ENCODE data around the gene KCNJ10.

Gene KCNJ10

GRCh38 chr1:159949981-159950381 lies 120.0 kb downstream of the KCNJ10 start (continued):
- no peak for TF ChIP-seq RBAK (tag by site-specific recombination; IDR thresholded peaks at IDR 0.05)

GRCh38 chr1:159949123-159949522 lies 120.8 kb downstream of the KCNJ10 start:
- Histone ChIP-seq H3K27ac (ENCODE audit: extremely low read depth, low read depth, low read length) (no peak overlapping the region), H3K4me3 (ENCODE audit: low read depth, low read length) (no peak overlapping the region), H3K9me3 (ENCODE audit: control insufficient read depth, insufficient read depth, low read depth, low read length) (no peaks in the 10 kb centered on the region), H3K4me1 (ENCODE audit: control insufficient read depth, insufficient read depth, low read length) (no peaks in the 10 kb centered on the region), H3K36me3 (ENCODE audit: control insufficient read depth in 2 of 2, insufficient read depth in 1 of 2, low read length in 2 of 2) (no peaks in the 10 kb centered on the region)
- TF ChIP-seq ZNF169 (tag by site-specific recombination; IDR thresholded peaks at IDR 0.05) (no peak), ZNF335 (tag by site-specific recombination; conservative IDR thresholded peaks at IDR 0.05) (no peak), ZSCAN30 (tag by site-specific recombination; IDR thresholded peaks at IDR 0.05) (no peak)
- ChIA-PET POLR2A (no interaction called here), CTCF (interaction anchor here (10.8 kb wide), 1 partner anchor 58 kb away, joined by 87 read pairs; no protein-coding TSS in a partner anchor)
